ENCODE results near the gene ZNF777.

DNA sequence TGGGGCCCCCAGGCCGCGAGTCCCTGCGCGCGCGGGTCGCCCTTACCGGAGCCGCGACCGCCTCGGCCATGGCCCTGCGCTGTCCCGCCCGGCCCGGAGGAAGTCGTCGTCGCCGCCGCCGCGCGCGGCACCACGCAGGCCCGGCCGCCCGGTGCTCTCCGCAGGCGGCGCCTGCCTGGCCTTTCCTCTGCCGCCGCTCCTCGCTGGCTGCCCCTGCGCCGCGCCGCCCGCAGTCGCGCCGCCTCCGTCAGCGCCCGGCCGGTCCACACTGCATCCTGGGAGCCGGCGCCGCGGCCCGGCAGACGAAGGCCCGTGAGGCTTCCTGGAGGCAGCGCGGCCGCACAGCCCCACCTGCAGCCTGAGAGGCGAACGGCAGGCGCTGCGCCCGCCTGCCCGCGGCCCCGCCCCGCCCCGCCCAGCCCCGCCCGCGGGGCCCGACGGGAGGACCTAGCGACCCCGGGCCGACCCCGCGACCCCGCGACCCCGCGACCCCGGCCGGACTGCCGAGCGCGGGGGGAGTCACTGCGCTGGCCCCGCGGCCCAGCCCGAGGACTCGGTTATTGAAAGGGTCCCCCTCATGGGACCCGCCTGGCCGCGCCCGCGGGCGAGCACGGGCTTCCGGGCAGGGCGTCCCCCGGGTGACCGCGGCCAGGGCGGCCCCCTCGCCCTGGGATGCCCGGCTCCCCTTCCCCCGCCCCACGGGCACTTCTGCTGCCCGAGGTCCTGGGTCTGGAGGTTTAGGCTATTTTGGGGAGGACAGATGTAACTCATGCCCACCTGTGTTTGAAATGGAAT, 36.8 kb upstream of the ZNF777 start, which contains the start of gene ZNF746:
- TF ChIP-seq, protein P1, sequence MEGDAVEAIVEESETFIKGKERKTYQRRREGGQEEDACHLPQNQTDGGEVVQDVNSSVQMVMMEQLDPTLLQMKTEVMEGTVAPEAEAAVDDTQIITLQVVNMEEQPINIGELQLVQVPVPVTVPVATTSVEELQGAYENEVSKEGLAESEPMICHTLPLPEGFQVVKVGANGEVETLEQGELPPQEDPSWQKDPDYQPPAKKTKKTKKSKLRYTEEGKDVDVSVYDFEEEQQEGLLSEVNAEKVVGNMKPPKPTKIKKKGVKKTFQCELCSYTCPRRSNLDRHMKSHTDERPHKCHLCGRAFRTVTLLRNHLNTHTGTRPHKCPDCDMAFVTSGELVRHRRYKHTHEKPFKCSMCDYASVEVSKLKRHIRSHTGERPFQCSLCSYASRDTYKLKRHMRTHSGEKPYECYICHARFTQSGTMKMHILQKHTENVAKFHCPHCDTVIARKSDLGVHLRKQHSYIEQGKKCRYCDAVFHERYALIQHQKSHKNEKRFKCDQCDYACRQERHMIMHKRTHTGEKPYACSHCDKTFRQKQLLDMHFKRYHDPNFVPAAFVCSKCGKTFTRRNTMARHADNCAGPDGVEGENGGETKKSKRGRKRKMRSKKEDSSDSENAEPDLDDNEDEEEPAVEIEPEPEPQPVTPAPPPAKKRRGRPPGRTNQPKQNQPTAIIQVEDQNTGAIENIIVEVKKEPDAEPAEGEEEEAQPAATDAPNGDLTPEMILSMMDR (IDR thresholded peaks at IDR 0.05): peak; percentile 45 to 92 (median 67)
- peak in 1 of 2 donors; percentile 49 for TF ChIP-seq POLR2A (IDR thresholded peaks at IDR 0.05)
